ENCODE results near the gene ZNF467.

The ZNF467 gene

DNA sequence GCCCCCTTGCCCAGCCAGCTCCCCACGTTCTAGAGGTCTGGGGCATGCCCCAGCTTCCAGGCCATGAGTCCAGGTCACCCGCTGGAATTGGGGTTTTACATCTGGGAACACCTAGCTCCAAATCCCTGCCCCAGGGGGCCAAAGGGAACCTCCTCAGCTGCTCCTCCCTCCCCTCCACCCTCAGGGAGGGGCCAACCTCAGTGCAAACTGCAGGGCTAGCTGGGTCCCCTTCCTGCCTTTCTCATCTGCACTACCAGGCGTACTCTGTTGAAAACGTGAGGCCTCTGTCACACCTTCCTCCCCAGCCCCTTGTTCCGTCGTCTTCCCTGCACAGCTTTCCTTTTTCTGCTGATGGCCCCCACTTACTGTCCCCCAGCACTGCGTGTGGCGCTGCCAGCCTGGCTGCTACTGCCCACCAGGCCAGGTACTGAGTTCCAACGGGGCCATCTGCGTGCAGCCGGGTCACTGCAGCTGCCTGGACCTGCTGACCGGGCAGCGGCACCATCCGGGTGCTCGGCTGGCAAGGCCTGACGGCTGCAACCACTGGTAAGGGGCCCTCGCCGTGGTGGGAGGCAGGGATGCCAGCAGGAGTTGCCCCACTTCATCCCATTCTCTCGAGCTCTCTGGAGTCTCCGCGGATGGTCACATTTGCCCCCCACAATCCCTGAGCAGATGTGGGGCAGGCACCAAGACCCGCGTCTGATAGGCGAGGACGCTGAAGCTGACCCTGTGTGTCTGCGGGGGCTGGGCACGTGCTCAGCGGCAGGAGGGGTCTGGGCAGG is 40.1 kb upstream of the ZNF467 start:
- no peak for DNase-seq (ENCODE audit: low read depth in 1 of 2, low spot score in 1 of 2)
- Histone ChIP-seq H3K27ac (replicated peaks) (no peak overlapping the region), H3K4me3 (replicated peaks; ENCODE audit: insufficient read depth, low read length) (no peak overlapping the region), H3K27me3 (ENCODE audit: insufficient read depth, poor library complexity, severe bottlenecking) (no peaks in the 10 kb centered on the region)
- TF ChIP-seq, protein P1, sequence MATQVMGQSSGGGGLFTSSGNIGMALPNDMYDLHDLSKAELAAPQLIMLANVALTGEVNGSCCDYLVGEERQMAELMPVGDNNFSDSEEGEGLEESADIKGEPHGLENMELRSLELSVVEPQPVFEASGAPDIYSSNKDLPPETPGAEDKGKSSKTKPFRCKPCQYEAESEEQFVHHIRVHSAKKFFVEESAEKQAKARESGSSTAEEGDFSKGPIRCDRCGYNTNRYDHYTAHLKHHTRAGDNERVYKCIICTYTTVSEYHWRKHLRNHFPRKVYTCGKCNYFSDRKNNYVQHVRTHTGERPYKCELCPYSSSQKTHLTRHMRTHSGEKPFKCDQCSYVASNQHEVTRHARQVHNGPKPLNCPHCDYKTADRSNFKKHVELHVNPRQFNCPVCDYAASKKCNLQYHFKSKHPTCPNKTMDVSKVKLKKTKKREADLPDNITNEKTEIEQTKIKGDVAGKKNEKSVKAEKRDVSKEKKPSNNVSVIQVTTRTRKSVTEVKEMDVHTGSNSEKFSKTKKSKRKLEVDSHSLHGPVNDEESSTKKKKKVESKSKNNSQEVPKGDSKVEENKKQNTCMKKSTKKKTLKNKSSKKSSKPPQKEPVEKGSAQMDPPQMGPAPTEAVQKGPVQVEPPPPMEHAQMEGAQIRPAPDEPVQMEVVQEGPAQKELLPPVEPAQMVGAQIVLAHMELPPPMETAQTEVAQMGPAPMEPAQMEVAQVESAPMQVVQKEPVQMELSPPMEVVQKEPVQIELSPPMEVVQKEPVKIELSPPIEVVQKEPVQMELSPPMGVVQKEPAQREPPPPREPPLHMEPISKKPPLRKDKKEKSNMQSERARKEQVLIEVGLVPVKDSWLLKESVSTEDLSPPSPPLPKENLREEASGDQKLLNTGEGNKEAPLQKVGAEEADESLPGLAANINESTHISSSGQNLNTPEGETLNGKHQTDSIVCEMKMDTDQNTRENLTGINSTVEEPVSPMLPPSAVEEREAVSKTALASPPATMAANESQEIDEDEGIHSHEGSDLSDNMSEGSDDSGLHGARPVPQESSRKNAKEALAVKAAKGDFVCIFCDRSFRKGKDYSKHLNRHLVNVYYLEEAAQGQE (IDR thresholded peaks at IDR 0.05; ENCODE audit: insufficient replicate concordance, low read depth), result no peak
- TF ChIP-seq, protein P2, sequence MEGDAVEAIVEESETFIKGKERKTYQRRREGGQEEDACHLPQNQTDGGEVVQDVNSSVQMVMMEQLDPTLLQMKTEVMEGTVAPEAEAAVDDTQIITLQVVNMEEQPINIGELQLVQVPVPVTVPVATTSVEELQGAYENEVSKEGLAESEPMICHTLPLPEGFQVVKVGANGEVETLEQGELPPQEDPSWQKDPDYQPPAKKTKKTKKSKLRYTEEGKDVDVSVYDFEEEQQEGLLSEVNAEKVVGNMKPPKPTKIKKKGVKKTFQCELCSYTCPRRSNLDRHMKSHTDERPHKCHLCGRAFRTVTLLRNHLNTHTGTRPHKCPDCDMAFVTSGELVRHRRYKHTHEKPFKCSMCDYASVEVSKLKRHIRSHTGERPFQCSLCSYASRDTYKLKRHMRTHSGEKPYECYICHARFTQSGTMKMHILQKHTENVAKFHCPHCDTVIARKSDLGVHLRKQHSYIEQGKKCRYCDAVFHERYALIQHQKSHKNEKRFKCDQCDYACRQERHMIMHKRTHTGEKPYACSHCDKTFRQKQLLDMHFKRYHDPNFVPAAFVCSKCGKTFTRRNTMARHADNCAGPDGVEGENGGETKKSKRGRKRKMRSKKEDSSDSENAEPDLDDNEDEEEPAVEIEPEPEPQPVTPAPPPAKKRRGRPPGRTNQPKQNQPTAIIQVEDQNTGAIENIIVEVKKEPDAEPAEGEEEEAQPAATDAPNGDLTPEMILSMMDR (IDR thresholded peaks at IDR 0.05; ENCODE audit: insufficient read depth, low read length), result no peak
- no peak for TF ChIP-seq SPI1 (IDR thresholded peaks at IDR 0.05; ENCODE audit: borderline replicate concordance, low read depth)
- no peak for TF ChIP-seq GABPA (IDR thresholded peaks at IDR 0.05; ENCODE audit: low read depth)
- no peak for TF ChIP-seq POLR2AphosphoS5 (IDR thresholded peaks at IDR 0.05; ENCODE audit: low read depth)

DNA sequence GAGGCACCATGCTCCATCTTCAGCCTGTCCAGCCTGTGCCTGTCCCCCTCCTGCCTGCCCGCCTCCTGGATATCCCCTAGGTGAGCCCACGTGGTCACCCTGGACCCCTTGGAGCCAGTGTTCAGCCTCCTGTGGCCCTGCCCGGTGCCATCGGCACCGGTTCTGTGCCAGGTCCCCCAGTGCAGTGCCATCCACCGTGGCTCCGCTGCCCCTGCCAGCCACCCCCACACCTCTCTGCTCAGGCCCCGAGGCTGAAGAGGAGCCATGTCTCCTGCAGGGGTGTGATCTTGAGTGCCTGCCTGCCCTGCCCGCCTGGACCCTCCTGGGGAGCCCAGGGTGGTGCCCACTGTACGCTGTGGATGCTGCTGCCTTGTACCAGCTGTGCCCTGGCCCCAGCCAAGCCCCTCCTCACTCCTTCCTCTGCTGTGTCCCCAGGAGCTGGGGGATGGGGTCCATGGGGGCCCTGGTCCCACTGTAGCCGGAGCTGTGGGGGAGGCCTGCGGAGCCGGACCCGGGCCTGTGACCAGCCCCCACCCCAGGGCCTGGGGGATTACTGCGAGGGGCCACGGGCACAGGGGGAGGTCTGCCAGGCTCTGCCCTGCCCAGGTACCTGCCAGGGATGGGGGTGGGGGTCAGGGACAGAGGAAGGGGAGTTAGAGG is 38.6 kb upstream of the ZNF467 start:
- TF ChIP-seq POLR2AphosphoS5 (IDR thresholded peaks at IDR 0.05; ENCODE audit: low read depth), result no peak
- TF ChIP-seq, protein P1 (IDR thresholded peaks at IDR 0.05; ENCODE audit: insufficient replicate concordance, low read depth), result no peak
- no peak for TF ChIP-seq GABPA (IDR thresholded peaks at IDR 0.05; ENCODE audit: low read depth)
- TF ChIP-seq, protein P2 (IDR thresholded peaks at IDR 0.05; ENCODE audit: insufficient read depth, low read length), result no peak
- TF ChIP-seq SPI1 (IDR thresholded peaks at IDR 0.05; ENCODE audit: borderline replicate concordance, low read depth), result no peak
- Histone ChIP-seq H3K4me3 (replicated peaks; ENCODE audit: insufficient read depth, low read length) (no peak overlapping the region), H3K27ac (replicated peaks) (no peak overlapping the region), H3K27me3 (ENCODE audit: insufficient read depth, poor library complexity, severe bottlenecking) (no peaks in the 10 kb centered on the region)
- DNase-seq (ENCODE audit: low read depth in 1 of 2, low spot score in 1 of 2), result no peak

DNA sequence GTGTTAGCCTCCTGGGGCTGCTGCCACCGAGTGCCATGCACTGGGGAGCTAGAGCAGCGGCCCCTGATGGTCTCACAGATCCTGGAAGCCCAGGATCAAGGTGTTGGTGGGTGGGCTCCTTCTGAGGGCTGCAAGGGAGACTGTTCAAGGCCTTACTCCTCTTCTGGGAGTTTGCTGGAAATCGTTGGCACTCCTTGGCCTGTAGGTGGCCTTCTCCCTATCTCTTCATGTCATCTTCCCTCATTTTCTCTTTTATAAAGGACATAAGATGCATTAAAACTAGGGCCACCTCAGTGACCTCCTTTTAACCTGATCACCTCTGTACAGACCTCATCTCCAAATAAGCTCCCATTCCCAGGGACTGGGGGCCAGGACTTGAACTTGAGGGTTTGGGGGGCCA is 37.8 kb upstream of the ZNF467 start:
- DNase-seq (ENCODE audit: low read depth in 1 of 2, low spot score in 1 of 2), result no peak
- Histone ChIP-seq H3K27me3 (ENCODE audit: insufficient read depth, poor library complexity, severe bottlenecking) (no peaks in the 10 kb centered on the region), H3K4me3 (replicated peaks; ENCODE audit: insufficient read depth, low read length) (no peak overlapping the region), H3K27ac (replicated peaks) (no peak overlapping the region)
- TF ChIP-seq GABPA (IDR thresholded peaks at IDR 0.05; ENCODE audit: low read depth) (no peak), SPI1 (IDR thresholded peaks at IDR 0.05; ENCODE audit: borderline replicate concordance, low read depth) (no peak), POLR2AphosphoS5 (IDR thresholded peaks at IDR 0.05; ENCODE audit: low read depth) (no peak)
- TF ChIP-seq, protein P1 (IDR thresholded peaks at IDR 0.05; ENCODE audit: insufficient replicate concordance, low read depth), result no peak
- TF ChIP-seq, protein P2 (IDR thresholded peaks at IDR 0.05; ENCODE audit: insufficient read depth, low read length), result no peak
